Measurements from ENCODE around the gene DGKZ. TPM values are rescaled to one million over a fixed set of nuclear protein-coding genes. Genes with fewer than 3 reads are reported as not detected.

DGKZ gene
- total and polyA plus RNA-seq, 9 donors, result 8.9 to 46.0 (median 29.4) TPM

GRCh38 chr11:46322759-46323158, 24.5 kb upstream of the DGKZ start:
- WGBS, 3 donors, result 76 to 80% (median 77%) methylated on average over 6 of the region's 6 CpGs

DNA sequence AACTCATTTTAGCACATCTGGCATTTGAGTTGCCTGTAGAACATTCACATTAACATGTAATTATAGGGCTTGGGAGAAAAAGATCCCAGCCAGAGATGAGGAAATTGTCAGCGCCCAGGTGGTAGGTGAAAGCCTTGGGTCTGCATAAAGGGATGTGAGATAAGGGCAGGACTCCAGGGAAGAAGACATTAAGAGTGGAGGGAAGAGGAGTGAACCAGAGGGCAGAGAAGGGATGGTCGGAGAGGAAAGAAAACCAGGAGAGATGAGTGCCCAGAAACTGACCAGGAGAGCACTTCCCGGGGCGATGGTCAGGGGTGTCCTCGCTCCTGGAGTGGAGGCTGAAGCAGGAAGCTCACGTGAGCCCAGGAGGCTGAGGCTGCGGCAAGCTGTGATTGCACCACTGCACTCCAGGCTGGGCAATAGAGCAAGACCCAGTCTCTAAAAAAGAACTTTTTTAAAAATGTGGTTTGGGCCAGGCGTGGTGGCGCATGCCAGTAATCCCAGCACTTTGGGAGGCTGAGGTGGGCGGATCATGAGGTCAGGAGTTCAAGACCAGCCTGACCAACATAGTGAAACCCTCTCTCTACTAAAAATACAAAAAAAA, 20.3 kb upstream of the DGKZ start:
- no peak overlapping the region for H3K4me3 ChIP-seq
- H3K36me3 ChIP-seq, result no peaks in the 10 kb centered on the region
- 90 to 95% (median 92%) methylated on average over 10 of the region's 10 CpGs for WGBS, 3 donors
- intact Hi-C loops (cut with DNase I), result no loop called here
- H3K4me1 ChIP-seq (ENCODE audit: insufficient read depth), result peaks cover 5% of the 10 kb centered on the region
- H3K27me3 ChIP-seq, result no peaks in the 10 kb centered on the region
- no peak for DNase-seq
- no peak overlapping the region for H3K27ac ChIP-seq
- H3K9me3 ChIP-seq, result no peaks in the 10 kb centered on the region
- TF ChIP-seq, protein P1, sequence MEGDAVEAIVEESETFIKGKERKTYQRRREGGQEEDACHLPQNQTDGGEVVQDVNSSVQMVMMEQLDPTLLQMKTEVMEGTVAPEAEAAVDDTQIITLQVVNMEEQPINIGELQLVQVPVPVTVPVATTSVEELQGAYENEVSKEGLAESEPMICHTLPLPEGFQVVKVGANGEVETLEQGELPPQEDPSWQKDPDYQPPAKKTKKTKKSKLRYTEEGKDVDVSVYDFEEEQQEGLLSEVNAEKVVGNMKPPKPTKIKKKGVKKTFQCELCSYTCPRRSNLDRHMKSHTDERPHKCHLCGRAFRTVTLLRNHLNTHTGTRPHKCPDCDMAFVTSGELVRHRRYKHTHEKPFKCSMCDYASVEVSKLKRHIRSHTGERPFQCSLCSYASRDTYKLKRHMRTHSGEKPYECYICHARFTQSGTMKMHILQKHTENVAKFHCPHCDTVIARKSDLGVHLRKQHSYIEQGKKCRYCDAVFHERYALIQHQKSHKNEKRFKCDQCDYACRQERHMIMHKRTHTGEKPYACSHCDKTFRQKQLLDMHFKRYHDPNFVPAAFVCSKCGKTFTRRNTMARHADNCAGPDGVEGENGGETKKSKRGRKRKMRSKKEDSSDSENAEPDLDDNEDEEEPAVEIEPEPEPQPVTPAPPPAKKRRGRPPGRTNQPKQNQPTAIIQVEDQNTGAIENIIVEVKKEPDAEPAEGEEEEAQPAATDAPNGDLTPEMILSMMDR (IDR thresholded peaks at IDR 0.05), result no peak
- TF ChIP-seq EP300 (IDR thresholded peaks at IDR 0.05) (no peak), POLR2A (IDR thresholded peaks at IDR 0.05) (no peak)

More at GRCh38 chr11:46322759-46323158, 24.5 kb upstream of the DGKZ start:
- H3K27ac ChIP-seq, result no peak overlapping the region
- no peaks in the 10 kb centered on the region for H3K36me3 ChIP-seq
- no peak for DNase-seq
- H3K4me3 ChIP-seq, result no peak overlapping the region
- no peaks in the 10 kb centered on the region for H3K27me3 ChIP-seq
- no peak for TF ChIP-seq EP300 (IDR thresholded peaks at IDR 0.05)
- TF ChIP-seq, protein P1 (IDR thresholded peaks at IDR 0.05), result no peak
- no peak for TF ChIP-seq POLR2A (IDR thresholded peaks at IDR 0.05)
- no peaks in the 10 kb centered on the region for H3K9me3 ChIP-seq
- intact Hi-C loops (cut with DNase I), result no loop called here
- no peaks in the 10 kb centered on the region for H3K4me1 ChIP-seq (ENCODE audit: insufficient read depth)

DNA sequence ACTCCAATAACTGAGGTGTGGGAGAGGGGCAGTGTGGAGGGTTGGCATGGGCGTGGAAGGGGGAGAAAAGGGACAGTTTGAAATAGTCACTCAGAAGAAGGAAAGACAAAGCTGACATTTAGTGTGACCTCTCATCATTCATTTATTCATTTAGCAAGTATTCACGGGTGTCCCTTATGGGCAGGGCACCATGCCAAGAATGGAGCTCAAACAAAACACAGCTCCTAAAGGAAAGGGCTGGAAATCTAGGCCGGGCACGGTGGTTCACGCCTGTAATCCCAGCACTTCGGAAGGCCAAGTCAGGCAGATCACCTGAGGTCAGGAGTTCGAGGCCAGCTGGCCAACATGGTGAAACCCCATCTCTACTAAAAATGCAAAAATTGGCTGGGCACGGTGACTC, 19.4 kb upstream of the DGKZ start:
- no peaks in the 10 kb centered on the region for H3K9me3 ChIP-seq
- H3K27me3 ChIP-seq, result no peaks in the 10 kb centered on the region
- no peak overlapping the region for H3K27ac ChIP-seq
- peaks cover 5% of the 10 kb centered on the region for H3K4me1 ChIP-seq (ENCODE audit: insufficient read depth)
- DNase-seq, result no peak
- 75 to 83% (median 77%) methylated on average over 8 of the region's 8 CpGs for WGBS, 3 donors
- H3K4me3 ChIP-seq, result no peak overlapping the region
- no peaks in the 10 kb centered on the region for H3K36me3 ChIP-seq
- intact Hi-C loops (cut with DNase I), result no loop called here
- TF ChIP-seq, protein P1 (IDR thresholded peaks at IDR 0.05), result no peak
- TF ChIP-seq POLR2A (IDR thresholded peaks at IDR 0.05) (no peak), EP300 (IDR thresholded peaks at IDR 0.05) (no peak)

GRCh38 chr11:46330154-46330553, 17.1 kb upstream of the DGKZ start:
- 29 to 35% (median 29%) methylated on average over 5 of the region's 5 CpGs for WGBS, 3 donors

More at GRCh38 chr11:46330154-46330553, 17.1 kb upstream of the DGKZ start:
- Histone ChIP-seq H3K9me3 (no peaks in the 10 kb centered on the region), H3K27ac (no peak overlapping the region), H3K4me1 (ENCODE audit: insufficient read depth) (peaks cover 5% of the 10 kb centered on the region), H3K36me3 (no peaks in the 10 kb centered on the region), H3K4me3 (no peak overlapping the region), H3K27me3 (no peaks in the 10 kb centered on the region)
- intact Hi-C loops (cut with DNase I), result no loop called here
- no peak for TF ChIP-seq POLR2A (IDR thresholded peaks at IDR 0.05)
- TF ChIP-seq, protein P1 (IDR thresholded peaks at IDR 0.05), result no peak
- TF ChIP-seq EP300 (IDR thresholded peaks at IDR 0.05), result no peak
- DNase-seq, result no peak
